PC-3 (cell line): ENCODE data around the gene RNPEP. TPM values are rescaled to one million over a fixed set of nuclear protein-coding genes. Genes with fewer than 3 reads are reported as not detected.

Source experiments
- ATAC-seq: fragments of 200-7000 bp; cut with Tn5 transposase; 2 replicates; pipeline ENCODE4 v1.9.1; 2020; ENCODE audit warnings: mild to moderate bottlenecking, moderate library complexity
- BruUV-seq: library from RNA; stranded (reverse); fragments of 400-500 nt; replicated peaks from 2 replicates; lab custom pipeline; 2021; lab: Mats Ljungman, UMichigan
- CTCF ChIA-PET: fragments of 300-600 bp; sonication (Branson Sonifier 250); formaldehyde crosslinking; loops from one replicate; lab custom pipeline; 2022; ENCODE audit warnings: antibody characterized with exemption; lab: Charles Lee
- POLR2A ChIA-PET: fragments of 300-600 bp; sonication (Branson Sonifier 250); formaldehyde crosslinking; loops from one replicate; lab custom pipeline; 2022; ENCODE audit warnings: antibody characterized with exemption; ENCODE audit not compliant: unreplicated experiment; lab: Charles Lee
- DNase-seq: peaks from one replicate; pipeline ENCODE4 v3.0.0-alpha.2; 2015
- H2AFZ ChIP-seq: fragments of 300-600 bp; sonication (generic); 2 replicates; pipeline ENCODE4 v1.6.0; 2016; ENCODE audit warnings: antibody characterized with exemption, low read length
- H3F3A ChIP-seq: fragments of 300-600 bp; sonication (generic); one replicate; pipeline ENCODE4 v1.6.0; 2017; ENCODE audit warnings: antibody characterized with exemption, low read length, control low read depth, mild to moderate bottlenecking; ENCODE audit not compliant: unreplicated experiment
- H3K27ac ChIP-seq: fragments of 300-600 bp; sonication (generic); 2 replicates; pipeline ENCODE4 v1.5.1; 2016; ENCODE audit warnings: mild to moderate bottlenecking, low read length
- H3K27me3 ChIP-seq: fragments of 300-600 bp; sonication (generic); 2 replicates; pipeline ENCODE4 v1.6.1; 2016; ENCODE audit warnings: low read length, mixed read lengths
- H3K36me3 ChIP-seq: fragments of 300-600 bp; sonication (generic); 2 replicates; pipeline ENCODE4 v1.6.1; 2016; ENCODE audit warnings: low read depth, mixed run types, low read length, mixed read lengths
- H3K4me1 ChIP-seq: fragments of 300-600 bp; sonication (generic); 2 replicates; pipeline ENCODE4 v1.5.1; 2016; ENCODE audit warnings: low read length; ENCODE audit not compliant: insufficient read depth
- H3K4me2 ChIP-seq: fragments of 300-600 bp; sonication (generic); 2 replicates; pipeline ENCODE4 v1.6.0; 2016; ENCODE audit warnings: low read length
- H3K4me3 ChIP-seq: fragments of 300-600 bp; sonication (generic); 2 replicates; pipeline ENCODE4 v1.5.1; 2016; ENCODE audit warnings: mild to moderate bottlenecking, low read length, mixed read lengths
- H3K79me2 ChIP-seq: fragments of 300-600 bp; sonication (generic); 2 replicates; pipeline ENCODE4 v1.6.1; 2017; ENCODE audit warnings: low read length, mixed read lengths
- H3K9ac ChIP-seq: fragments of 300-600 bp; sonication (generic); 2 replicates; pipeline ENCODE4 v1.6.0; 2016; ENCODE audit warnings: mild to moderate bottlenecking, low read length
- H3K9me2 ChIP-seq: fragments of 300-600 bp; sonication (generic); replicated peaks from 2 replicates; pipeline ENCODE4 v1.6.1; 2016; ENCODE audit warnings: mixed run types, low read length, mixed read lengths
- H3K9me3 ChIP-seq: fragments of 300-600 bp; sonication (generic); 2 replicates; pipeline ENCODE4 v1.6.1; 2016; ENCODE audit warnings: low read length, mixed read lengths
- H4K20me1 ChIP-seq: fragments of 300-600 bp; sonication (generic); 2 replicates; pipeline ENCODE4 v1.6.1; 2016; ENCODE audit warnings: low read length, mixed read lengths
- EZH2 ChIP-seq: fragments of 300-600 bp; sonication (generic); IDR thresholded peaks from one replicate; pipeline ENCODE4 v1.6.1; 2017; ENCODE audit warnings: antibody characterized with exemption, mild to moderate bottlenecking, low read length; ENCODE audit not compliant: unreplicated experiment
- EZH2phosphoT487 ChIP-seq: fragments of 300-600 bp; sonication (generic); IDR thresholded peaks from 2 replicates; pipeline ENCODE4 v1.6.1; 2018; ENCODE audit warnings: mild to moderate bottlenecking, antibody characterized with exemption, low read length, borderline replicate concordance
- intact Hi-C: fragments of 100-400 bp; cut with micrococcal nuclease; formaldehyde crosslinking; loops from 2 replicates; pipeline ENCODE4 v1.9.0; 2023
- total RNA-seq: library from RNA; depleted of rRNA; stranded (reverse); fragments of >200 nt; gene quantifications from 2 replicates; pipeline ENCODE4 v1.2.3, GENCODE V29; 2014
- TF ChIP-seq, protein P1 (sequence below): fragments of 300-600 bp; sonication (generic); conservative IDR thresholded peaks from 2 replicates; pipeline ENCODE4 v1.5.1; 2017; ENCODE audit warnings: antibody characterized with exemption, low read depth, mild to moderate bottlenecking, low read length

Gene RNPEP
- total RNA-seq, 1 experiment from 2014 or later, result 64.7 TPM

DNA sequence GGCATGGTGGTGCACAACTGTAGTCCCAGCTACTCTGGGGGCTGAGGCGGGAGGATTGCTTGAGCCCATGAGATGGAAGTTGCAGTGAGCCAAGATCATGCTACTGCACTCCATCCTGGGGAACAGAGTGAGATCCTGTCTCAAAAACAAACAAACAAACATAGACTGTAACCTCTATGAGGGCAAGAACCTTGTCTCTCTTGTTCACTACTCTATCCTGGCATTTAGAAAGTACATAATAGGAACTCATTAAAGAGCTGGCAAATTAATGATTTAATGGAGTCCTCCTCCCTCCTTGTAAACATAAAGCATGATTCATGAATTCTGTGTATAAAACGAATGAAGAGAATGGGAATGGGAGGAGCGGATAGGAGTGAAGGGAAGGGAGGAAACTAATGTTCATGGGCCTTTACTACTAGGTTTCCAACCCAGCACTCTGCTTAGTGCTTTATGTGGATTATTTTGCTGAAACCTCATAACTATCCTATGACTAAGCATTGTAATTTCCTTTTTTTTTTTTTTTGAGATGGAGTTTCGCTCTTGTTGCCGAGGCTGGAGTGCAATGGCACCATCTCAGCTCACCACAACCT lies 44.7 kb upstream of the RNPEP start:
- Histone ChIP-seq H3K9ac (no peak overlapping the region), H3K4me1 (peaks cover 6% of the 10 kb centered on the region; the same call in 1 of the 2 replicates), H3K4me3 (no peak overlapping the region), H3K9me3 (no peaks in the 10 kb centered on the region), H3K9me2 (no peaks in the 10 kb centered on the region), H2AFZ (no peak overlapping the region), H3K27ac (no peak overlapping the region), H3K27me3 (no peaks in the 10 kb centered on the region), H3K79me2 (no peaks in the 10 kb centered on the region), H4K20me1 (no peaks in the 10 kb centered on the region), H3K36me3 (no peaks in the 10 kb centered on the region), H3F3A (no peaks in the 10 kb centered on the region), H3K4me2 (no peak overlapping the region)
- TF ChIP-seq, protein P1, sequence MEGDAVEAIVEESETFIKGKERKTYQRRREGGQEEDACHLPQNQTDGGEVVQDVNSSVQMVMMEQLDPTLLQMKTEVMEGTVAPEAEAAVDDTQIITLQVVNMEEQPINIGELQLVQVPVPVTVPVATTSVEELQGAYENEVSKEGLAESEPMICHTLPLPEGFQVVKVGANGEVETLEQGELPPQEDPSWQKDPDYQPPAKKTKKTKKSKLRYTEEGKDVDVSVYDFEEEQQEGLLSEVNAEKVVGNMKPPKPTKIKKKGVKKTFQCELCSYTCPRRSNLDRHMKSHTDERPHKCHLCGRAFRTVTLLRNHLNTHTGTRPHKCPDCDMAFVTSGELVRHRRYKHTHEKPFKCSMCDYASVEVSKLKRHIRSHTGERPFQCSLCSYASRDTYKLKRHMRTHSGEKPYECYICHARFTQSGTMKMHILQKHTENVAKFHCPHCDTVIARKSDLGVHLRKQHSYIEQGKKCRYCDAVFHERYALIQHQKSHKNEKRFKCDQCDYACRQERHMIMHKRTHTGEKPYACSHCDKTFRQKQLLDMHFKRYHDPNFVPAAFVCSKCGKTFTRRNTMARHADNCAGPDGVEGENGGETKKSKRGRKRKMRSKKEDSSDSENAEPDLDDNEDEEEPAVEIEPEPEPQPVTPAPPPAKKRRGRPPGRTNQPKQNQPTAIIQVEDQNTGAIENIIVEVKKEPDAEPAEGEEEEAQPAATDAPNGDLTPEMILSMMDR, result no peak
- TF ChIP-seq EZH2phosphoT487, result no peak
- no peak for TF ChIP-seq EZH2
- DNase-seq (peak; percentile 49), ATAC-seq (peak; percentile 97)
- intact Hi-C loops, result no loop called here
- ChIA-PET CTCF (interaction anchor here (0.6 kb wide), 2 partner anchors 40 to 55 kb away, joined by 3 to 5 read pairs; no protein-coding TSS in a partner anchor), POLR2A (no interaction called here)
- BruUV-seq, result no TSS peak

DNA sequence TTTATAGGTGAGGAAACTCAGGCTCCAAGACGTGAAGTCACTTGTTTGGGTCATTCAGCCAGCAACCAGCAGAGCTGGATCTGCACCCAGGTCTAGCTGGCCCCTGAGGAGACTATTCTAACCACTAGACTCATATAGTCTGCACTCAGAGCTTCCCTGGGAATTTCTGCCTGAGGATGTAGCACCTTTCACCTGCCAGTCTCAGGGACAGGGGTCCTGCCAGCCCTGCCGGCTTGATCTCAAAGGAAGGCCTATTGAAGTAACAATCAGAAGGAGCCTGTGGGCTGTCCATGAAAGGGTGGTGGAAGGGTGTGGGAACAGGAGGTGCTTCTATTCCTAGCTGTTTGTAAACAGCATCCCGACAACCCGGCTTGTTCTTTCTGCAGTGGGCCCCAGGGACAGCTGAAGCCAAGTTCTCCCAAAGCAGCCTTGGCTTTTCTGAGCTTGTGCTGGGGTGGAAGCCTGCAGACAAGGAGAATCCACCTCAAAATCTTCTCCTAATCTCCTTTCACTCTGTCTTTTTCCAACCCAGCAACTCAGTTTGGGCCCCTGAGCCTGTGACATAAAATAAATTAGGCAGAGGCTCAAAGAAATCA lies 43.9 kb upstream of the RNPEP start:
- CTCF ChIA-PET, result interaction anchor here (0.6 kb wide), 1 partner anchor 56 kb away, joined by 5 read pairs; no protein-coding TSS in a partner anchor
- no TSS peak for BruUV-seq

More for the DNA sequence above, 43.9 kb upstream of the RNPEP start:
- intact Hi-C loops, result no loop called here
- ATAC-seq (no peak), DNase-seq (no peak)
- Histone ChIP-seq H3F3A (no peaks in the 10 kb centered on the region), H3K4me1 (peaks cover 6% of the 10 kb centered on the region; the same call in 1 of the 2 replicates), H2AFZ (no peak overlapping the region), H3K27me3 (no peaks in the 10 kb centered on the region), H3K9ac (no peak overlapping the region), H3K9me3 (no peaks in the 10 kb centered on the region), H3K36me3 (no peaks in the 10 kb centered on the region), H3K9me2 (no peaks in the 10 kb centered on the region), H3K27ac (no peak overlapping the region), H3K4me2 (no peak overlapping the region), H3K79me2 (no peaks in the 10 kb centered on the region), H3K4me3 (no peak overlapping the region), H4K20me1 (no peaks in the 10 kb centered on the region)
- TF ChIP-seq, protein P1, result no peak
- no peak for TF ChIP-seq EZH2phosphoT487
- no peak for TF ChIP-seq EZH2
- POLR2A ChIA-PET, result no interaction called here
